Calu3 (cell line): Measurements from ENCODE around the gene WDFY4. TPM values are rescaled to one million over a fixed set of nuclear protein-coding genes. Genes with fewer than 3 reads are reported as not detected.

Source experiments
- BruUV-seq: library from RNA; stranded (reverse); fragments of 400-500 nt; replicated peaks from 2 replicates; lab custom pipeline; 2021; lab: Mats Ljungman, UMichigan
- CTCF ChIA-PET: fragments of 300-600 bp; sonication (Branson Sonifier 250); formaldehyde crosslinking; loops from one replicate; lab custom pipeline; 2022; ENCODE audit warnings: antibody characterized with exemption; lab: Charles Lee
- DNase-seq: peaks from one replicate; pipeline ENCODE4 v3.0.0; 2022
- H3K27ac Mint-ChIP-seq: one replicate; pipeline ENCODE4 v1.8.0; 2022; ENCODE audit warnings: mixed read lengths; ENCODE audit not compliant: unreplicated experiment
- H3K27me3 Mint-ChIP-seq: one replicate; pipeline ENCODE4 v1.8.0; 2022; ENCODE audit warnings: mixed read lengths; ENCODE audit not compliant: unreplicated experiment
- H3K36me3 Mint-ChIP-seq: one replicate; pipeline ENCODE4 v1.8.0; 2022; ENCODE audit warnings: mild to moderate bottlenecking, moderate library complexity, mixed read lengths; ENCODE audit not compliant: insufficient read depth, unreplicated experiment
- H3K4me1 Mint-ChIP-seq: one replicate; pipeline ENCODE4 v1.8.0; 2022; ENCODE audit warnings: mild to moderate bottlenecking, low read depth, mixed read lengths; ENCODE audit not compliant: unreplicated experiment
- H3K4me3 Mint-ChIP-seq: one replicate; pipeline ENCODE4 v1.8.0; 2022; ENCODE audit warnings: mild to moderate bottlenecking, low read depth, moderate library complexity, mixed read lengths; ENCODE audit not compliant: unreplicated experiment
- H3K9me3 Mint-ChIP-seq: one replicate; pipeline ENCODE4 v1.8.0; 2022; ENCODE audit warnings: low read depth, mixed read lengths; ENCODE audit not compliant: unreplicated experiment
- intact Hi-C: fragments of 100-400 bp; cut with micrococcal nuclease; formaldehyde crosslinking; loops from one replicate; pipeline ENCODE4 v1.10.0; 2022; ENCODE audit not compliant: unreplicated experiment
- total RNA-seq: library from RNA; stranded (reverse); gene quantifications from 2 replicates; pipeline ENCODE4 v1.2.3, GENCODE V29; 2022
- TF ChIP-seq, protein P1 (sequence below): fragments of 200-600 bp; IDR thresholded peaks from one replicate; pipeline ENCODE4 v1.8.0; 2022; ENCODE audit warnings: antibody characterized with exemption; ENCODE audit not compliant: unreplicated experiment

WDFY4 gene
- total RNA-seq, 1 experiment from 2014 or later: not detected

GRCh38 chr10:48671914-48672595, 12.6 kb upstream of the WDFY4 start:
- Mint-ChIP-seq H3K27ac (no peak overlapping the region), H3K36me3 (no peaks in the 10 kb centered on the region), H3K4me1 (no peaks in the 10 kb centered on the region), H3K9me3 (no peaks in the 10 kb centered on the region), H3K4me3 (no peak overlapping the region), H3K27me3 (no peaks in the 10 kb centered on the region)
- intact Hi-C loops: no loop called here
- CTCF ChIA-PET: no interaction called here
- no peak for DNase-seq
- TF ChIP-seq, protein P1, sequence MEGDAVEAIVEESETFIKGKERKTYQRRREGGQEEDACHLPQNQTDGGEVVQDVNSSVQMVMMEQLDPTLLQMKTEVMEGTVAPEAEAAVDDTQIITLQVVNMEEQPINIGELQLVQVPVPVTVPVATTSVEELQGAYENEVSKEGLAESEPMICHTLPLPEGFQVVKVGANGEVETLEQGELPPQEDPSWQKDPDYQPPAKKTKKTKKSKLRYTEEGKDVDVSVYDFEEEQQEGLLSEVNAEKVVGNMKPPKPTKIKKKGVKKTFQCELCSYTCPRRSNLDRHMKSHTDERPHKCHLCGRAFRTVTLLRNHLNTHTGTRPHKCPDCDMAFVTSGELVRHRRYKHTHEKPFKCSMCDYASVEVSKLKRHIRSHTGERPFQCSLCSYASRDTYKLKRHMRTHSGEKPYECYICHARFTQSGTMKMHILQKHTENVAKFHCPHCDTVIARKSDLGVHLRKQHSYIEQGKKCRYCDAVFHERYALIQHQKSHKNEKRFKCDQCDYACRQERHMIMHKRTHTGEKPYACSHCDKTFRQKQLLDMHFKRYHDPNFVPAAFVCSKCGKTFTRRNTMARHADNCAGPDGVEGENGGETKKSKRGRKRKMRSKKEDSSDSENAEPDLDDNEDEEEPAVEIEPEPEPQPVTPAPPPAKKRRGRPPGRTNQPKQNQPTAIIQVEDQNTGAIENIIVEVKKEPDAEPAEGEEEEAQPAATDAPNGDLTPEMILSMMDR: no peak
- BruUV-seq: no TSS peak

DNA sequence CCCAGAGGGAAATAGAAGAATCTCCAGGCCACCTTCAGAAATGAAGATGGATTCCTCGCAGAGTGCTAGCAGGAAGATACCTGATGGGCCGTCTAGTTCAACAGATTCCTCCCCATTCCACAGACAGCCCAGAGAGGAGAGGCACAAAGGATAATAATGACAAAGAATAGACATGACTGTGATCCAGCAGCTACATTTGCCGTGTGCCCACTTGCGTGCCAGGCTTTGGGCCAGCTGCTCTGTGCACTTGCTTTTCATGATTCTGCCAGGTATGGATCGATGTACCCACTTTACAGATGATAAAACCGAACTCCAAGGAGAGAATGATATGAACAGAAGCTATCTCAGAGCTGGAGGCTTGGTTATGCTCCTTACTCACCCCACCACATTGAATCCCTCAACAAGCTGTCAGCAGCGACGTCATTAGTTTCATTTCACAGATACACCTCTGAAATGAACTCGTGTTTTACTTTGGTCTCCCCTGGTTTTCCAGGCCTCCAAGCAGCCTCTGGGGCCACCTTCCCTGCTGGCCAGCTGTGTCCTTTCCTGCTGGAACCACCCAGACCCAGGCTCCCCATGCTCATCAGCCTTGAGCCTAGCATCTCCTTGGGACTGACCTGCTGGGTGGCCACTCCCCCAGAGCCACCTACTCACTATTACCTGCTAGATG, 11.9 kb upstream of the WDFY4 start:
- TF ChIP-seq, protein P1: no peak
- no TSS peak for BruUV-seq
- intact Hi-C loops: no loop called here
- Mint-ChIP-seq H3K4me3 (no peak overlapping the region), H3K36me3 (no peaks in the 10 kb centered on the region), H3K9me3 (no peaks in the 10 kb centered on the region), H3K27me3 (no peaks in the 10 kb centered on the region), H3K4me1 (no peaks in the 10 kb centered on the region), H3K27ac (no peak overlapping the region)
- no peak for DNase-seq
- CTCF ChIA-PET: no interaction called here

GRCh38 chr10:48677625-48678024, 7.0 kb upstream of the WDFY4 start:
- Mint-ChIP-seq H3K4me3 (no peak overlapping the region), H3K27me3 (no peaks in the 10 kb centered on the region), H3K27ac (no peak overlapping the region), H3K9me3 (peaks cover 3% of the 10 kb centered on the region), H3K4me1 (no peaks in the 10 kb centered on the region), H3K36me3 (no peaks in the 10 kb centered on the region)
- no TSS peak for BruUV-seq
- no peak for DNase-seq
- TF ChIP-seq, protein P1: no peak
- intact Hi-C loops: no loop called here
- CTCF ChIA-PET: no interaction called here

DNA sequence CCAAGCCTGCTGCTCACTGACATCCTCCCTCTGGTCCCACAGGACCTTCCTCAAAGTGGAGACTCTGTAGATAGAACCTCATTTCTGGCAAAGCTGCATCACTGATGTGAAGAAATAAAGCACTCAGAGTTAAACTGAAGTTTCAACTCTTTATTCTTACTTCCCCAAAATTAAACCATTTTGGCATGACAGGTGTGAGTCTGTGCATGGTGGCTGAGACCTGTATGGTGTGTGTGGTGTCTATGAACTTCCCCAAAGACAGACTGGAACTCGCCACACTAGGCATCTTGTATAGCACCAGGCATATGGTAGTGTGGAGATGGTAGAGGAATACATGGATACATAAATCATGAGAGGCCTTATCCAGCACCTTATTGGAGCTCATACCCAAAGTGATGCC, 6.6 kb upstream of the WDFY4 start:
- intact Hi-C loops: no loop called here
- CTCF ChIA-PET: no interaction called here

More for the DNA sequence above, 6.6 kb upstream of the WDFY4 start:
- Mint-ChIP-seq H3K9me3 (peaks cover 3% of the 10 kb centered on the region), H3K36me3 (no peaks in the 10 kb centered on the region), H3K4me1 (no peaks in the 10 kb centered on the region), H3K4me3 (no peak overlapping the region), H3K27me3 (no peaks in the 10 kb centered on the region), H3K27ac (no peak overlapping the region)
- BruUV-seq: no TSS peak
- no peak for DNase-seq
- TF ChIP-seq, protein P1: no peak
